Measurements from ENCODE around the gene MAPK9. TPM values are rescaled to one million over a fixed set of nuclear protein-coding genes. Genes with fewer than 3 reads are reported as not detected.

Gene MAPK9
- total and polyA plus RNA-seq, 12 donors, result 11.9 to 66.6 (median 34.9) TPM

DNA sequence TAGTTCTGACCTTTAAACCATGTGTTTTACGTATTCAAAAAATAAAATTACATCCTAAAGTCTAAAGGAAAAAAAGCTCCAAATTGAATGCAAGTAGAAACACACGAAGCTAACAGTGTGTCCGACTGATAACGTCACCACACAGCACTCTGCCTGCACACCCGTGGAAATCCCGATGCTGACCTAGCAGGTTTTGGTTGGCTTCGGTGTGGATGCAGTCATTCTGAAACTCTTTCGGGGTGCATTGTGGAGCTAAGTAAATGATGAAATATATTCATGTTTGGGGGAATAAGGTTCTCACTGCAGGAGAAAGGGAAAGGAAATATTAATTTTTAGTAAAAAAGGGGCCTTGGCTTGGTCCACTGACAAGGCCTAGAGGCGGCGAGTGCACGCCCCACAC is 84.9 kb downstream of the MAPK9 start:
- H3K27me3 ChIP-seq, result peaks cover 7% of the 10 kb centered on the region
- peak in 1 of 7 donors; percentile 7 for DNase-seq
- no peak overlapping the region for H3K27ac ChIP-seq
- H3K36me3 ChIP-seq (replicated peaks in 1 of 2), result no peaks in the 10 kb centered on the region
- no peak overlapping the region for H3K4me3 ChIP-seq
- intact Hi-C loops (cut with DNase I), result no loop called here
- no peaks in the 10 kb centered on the region for H3K9me3 ChIP-seq (replicated peaks in 1 of 3)
- peaks cover 0 to 4% of the 10 kb centered on the region in 2 donors for H3K4me1 ChIP-seq (replicated peaks in 1 of 2)
- 85 to 92% (median 88%) methylated on average over 11 of the region's 11 CpGs for WGBS, 4 donors
- TF ChIP-seq, protein P1, sequence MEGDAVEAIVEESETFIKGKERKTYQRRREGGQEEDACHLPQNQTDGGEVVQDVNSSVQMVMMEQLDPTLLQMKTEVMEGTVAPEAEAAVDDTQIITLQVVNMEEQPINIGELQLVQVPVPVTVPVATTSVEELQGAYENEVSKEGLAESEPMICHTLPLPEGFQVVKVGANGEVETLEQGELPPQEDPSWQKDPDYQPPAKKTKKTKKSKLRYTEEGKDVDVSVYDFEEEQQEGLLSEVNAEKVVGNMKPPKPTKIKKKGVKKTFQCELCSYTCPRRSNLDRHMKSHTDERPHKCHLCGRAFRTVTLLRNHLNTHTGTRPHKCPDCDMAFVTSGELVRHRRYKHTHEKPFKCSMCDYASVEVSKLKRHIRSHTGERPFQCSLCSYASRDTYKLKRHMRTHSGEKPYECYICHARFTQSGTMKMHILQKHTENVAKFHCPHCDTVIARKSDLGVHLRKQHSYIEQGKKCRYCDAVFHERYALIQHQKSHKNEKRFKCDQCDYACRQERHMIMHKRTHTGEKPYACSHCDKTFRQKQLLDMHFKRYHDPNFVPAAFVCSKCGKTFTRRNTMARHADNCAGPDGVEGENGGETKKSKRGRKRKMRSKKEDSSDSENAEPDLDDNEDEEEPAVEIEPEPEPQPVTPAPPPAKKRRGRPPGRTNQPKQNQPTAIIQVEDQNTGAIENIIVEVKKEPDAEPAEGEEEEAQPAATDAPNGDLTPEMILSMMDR (IDR thresholded peaks at IDR 0.05), result no peak
- no peak for TF ChIP-seq POLR2A (IDR thresholded peaks at IDR 0.05)

DNA sequence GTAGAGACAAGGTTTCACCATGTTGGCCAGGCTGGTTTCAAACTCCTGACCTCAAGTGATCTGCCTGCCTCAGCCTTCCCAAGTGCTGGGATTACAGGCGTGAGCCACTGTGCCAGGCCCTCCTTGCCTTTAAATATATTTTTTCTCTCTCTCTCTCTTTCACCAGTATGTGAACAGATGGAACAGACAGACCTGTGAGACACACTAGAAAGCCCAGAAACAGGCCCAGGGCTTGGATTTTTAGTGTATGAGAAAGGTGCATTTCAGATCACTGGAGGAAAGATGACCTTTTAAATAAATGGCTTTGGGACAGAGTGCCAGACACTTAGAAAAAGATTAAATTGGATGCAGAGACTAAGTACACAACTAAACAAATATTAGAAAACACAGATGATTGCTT is 86.0 kb downstream of the MAPK9 start:
- H3K27me3 ChIP-seq, result peaks cover 7% of the 10 kb centered on the region
- peaks cover 0 to 4% of the 10 kb centered on the region in 2 donors for H3K4me1 ChIP-seq (replicated peaks in 1 of 2)
- TF ChIP-seq, protein P1 (IDR thresholded peaks at IDR 0.05), result no peak
- no peak overlapping the region for H3K27ac ChIP-seq
- H3K4me3 ChIP-seq, result no peak overlapping the region
- 68 to 100% (median 84%) methylated on average over 1 of the region's 1 CpG for WGBS, 4 donors
- no peaks in the 10 kb centered on the region for H3K9me3 ChIP-seq (replicated peaks in 1 of 3)
- intact Hi-C loops (cut with DNase I), result no loop called here
- DNase-seq, result peak in 1 of 7 donors; percentile 1
- no peaks in the 10 kb centered on the region for H3K36me3 ChIP-seq (replicated peaks in 1 of 2)

DNA sequence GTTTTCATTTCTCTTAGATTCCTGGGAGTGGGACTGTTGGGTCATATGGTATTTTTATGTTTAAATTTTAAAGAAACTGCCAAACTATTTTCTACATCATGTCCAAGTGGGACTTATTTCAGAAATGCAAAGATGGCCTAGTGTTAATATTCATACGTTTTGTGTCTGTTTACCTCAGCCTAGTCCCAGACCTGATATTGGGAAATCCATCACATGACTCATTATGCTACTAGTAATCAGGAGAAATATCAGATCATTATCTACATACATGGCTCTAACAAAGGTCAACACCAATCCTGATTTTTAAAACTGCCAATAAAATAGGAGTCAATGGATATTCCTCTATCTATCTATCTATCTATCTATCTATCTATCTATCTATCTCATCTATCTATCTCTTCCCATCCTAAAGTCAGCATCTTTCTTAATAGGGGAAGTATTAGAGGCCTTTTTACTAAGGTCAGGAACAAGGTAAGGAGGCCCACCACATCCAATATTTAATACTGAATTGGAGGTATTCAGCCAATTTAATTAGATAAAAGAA is 87.5 kb downstream of the MAPK9 start:
- Histone ChIP-seq H3K27me3 (peaks cover 7% of the 10 kb centered on the region), H3K36me3 (replicated peaks in 1 of 2) (no peaks in the 10 kb centered on the region), H3K27ac (no peak overlapping the region), H3K4me3 (no peak overlapping the region), H3K4me1 (replicated peaks in 1 of 2) (peaks cover 0 to 4% of the 10 kb centered on the region in 2 donors), H3K9me3 (replicated peaks in 1 of 3) (no peaks in the 10 kb centered on the region)
- intact Hi-C loops (cut with DNase I), result no loop called here
- TF ChIP-seq, protein P1 (IDR thresholded peaks at IDR 0.05), result no peak
- TF ChIP-seq POLR2A (IDR thresholded peaks at IDR 0.05), result no peak
- 29 to 68% (median 49%) methylated on average over 1 of the region's 1 CpG for WGBS, 4 donors
- no peak for DNase-seq

DNA sequence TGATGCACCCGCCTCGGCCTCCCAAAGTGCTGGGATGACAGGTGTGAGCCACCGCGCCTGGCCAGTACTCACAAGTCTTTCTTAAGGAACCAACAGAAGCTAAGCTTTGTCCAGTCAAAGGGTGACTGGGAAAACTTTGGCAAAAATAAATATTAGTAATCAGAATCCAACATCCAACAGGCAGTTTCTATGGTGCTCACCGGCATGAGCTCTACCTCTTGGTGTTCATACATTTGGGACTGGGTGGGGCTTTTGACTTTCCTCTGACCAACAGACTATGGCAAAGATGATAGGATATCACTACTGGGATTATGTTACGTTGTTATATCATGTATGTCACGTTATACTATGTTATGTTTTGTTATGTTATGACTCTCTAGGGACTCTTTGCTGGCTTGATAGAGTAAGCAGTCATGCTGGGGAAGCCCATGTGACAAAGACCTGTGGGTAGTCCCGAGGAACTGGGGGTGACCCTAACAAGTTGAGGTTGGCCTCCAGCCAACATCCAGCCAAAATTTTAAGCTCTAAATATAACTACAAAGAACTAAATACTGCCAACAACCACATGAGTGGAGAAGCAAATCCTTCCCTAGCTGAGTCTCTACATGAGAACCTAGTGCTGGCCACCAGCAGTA is 88.8 kb downstream of the MAPK9 start:
- no peak overlapping the region for H3K27ac ChIP-seq
- intact Hi-C loops (cut with DNase I), result no loop called here

More for the DNA sequence above, 88.8 kb downstream of the MAPK9 start:
- no peaks in the 10 kb centered on the region for H3K9me3 ChIP-seq (replicated peaks in 1 of 3)
- WGBS, 4 donors, result 78 to 86% (median 81%) methylated on average over 8 of the region's 8 CpGs
- TF ChIP-seq, protein P1 (IDR thresholded peaks at IDR 0.05), result no peak
- TF ChIP-seq POLR2A (IDR thresholded peaks at IDR 0.05), result no peak
- peak in 1 of 7 donors; percentile 6 for DNase-seq
- no peak overlapping the region for H3K4me3 ChIP-seq
- H3K36me3 ChIP-seq (replicated peaks in 1 of 2), result no peaks in the 10 kb centered on the region
- H3K4me1 ChIP-seq (replicated peaks in 1 of 2), result no peaks in the 10 kb centered on the region
- H3K27me3 ChIP-seq, result peaks cover 7% of the 10 kb centered on the region

All from adrenal gland (tissue), 12 donors.